ENCODE data around the gene GPD1. TPM values are rescaled to one million over a fixed set of nuclear protein-coding genes. Genes with fewer than 3 reads are reported as not detected.
A peak's percentile ranks its signal among the peaks of the same experiment; 100 is the strongest.

Gene GPD1
- total and polyA plus RNA-seq, 9 of the 15 experiments (the other 6 are each of a cell fraction or from before 2014, with no cell fraction given) = 0.13 to 1.00 (median 0.55) TPM

GRCh38 chr12:50103767-50104321, at the start of gene GPD1 (continued):
- TF ChIP-seq USF1 (CRISPR knock-in tag; IDR thresholded peaks at IDR 0.05) (peak; percentile 75), NBN (IDR thresholded peaks at IDR 0.05; ENCODE audit: low read depth) (no peak), ZNF586 (CRISPR knock-in tag; conservative IDR thresholded peaks at IDR 0.05) (no peak), THAP12 (CRISPR knock-in tag; IDR thresholded peaks at IDR 0.05) (no peak), FOXK2 (conservative IDR thresholded peaks at IDR 0.05 in 1 of 2, IDR thresholded peaks at IDR 0.05 in 1 of 2; ENCODE audit: low read depth in 2 of 2) (no peak), ZNF282 (CRISPR knock-in tag; IDR thresholded peaks at IDR 0.05) (no peak), TRIM28 (IDR thresholded peaks at IDR 0.05) (no peak), POLR2AphosphoS5 (IDR thresholded peaks at IDR 0.05; ENCODE audit: control insufficient read depth, insufficient read depth, low read depth, low read length) (no peak), RBM17 (IDR thresholded peaks at IDR 0.05; ENCODE audit: borderline replicate concordance, low read depth, low read length) (no peak), FOXJ3 (CRISPR knock-in tag; IDR thresholded peaks at IDR 0.05) (no peak), TAL1 (IDR thresholded peaks at IDR 0.05) (no peak), ZFP30 (CRISPR knock-in tag; IDR thresholded peaks at IDR 0.05; ENCODE audit: borderline replicate concordance) (no peak), EGR1 (conservative IDR thresholded peaks at IDR 0.05) (peak; percentile 66), GTF2F1 (IDR thresholded peaks at IDR 0.05; ENCODE audit: low read depth, low read length) (no peak), LEF1 (IDR thresholded peaks at IDR 0.05) (no peak), ZNF316 (IDR thresholded peaks at IDR 0.05) (no peak), VEZF1 (CRISPR knock-in tag; IDR thresholded peaks at IDR 0.05) (peak; percentile 65), DDX20 (tag; IDR thresholded peaks at IDR 0.05; ENCODE audit: low read depth) (no peak), NFIC (IDR thresholded peaks at IDR 0.05) (no peak), E4F1 (CRISPR knock-in tag; IDR thresholded peaks at IDR 0.05; ENCODE audit: borderline replicate concordance) (no peak)
- TF ChIP-seq, protein P1, sequence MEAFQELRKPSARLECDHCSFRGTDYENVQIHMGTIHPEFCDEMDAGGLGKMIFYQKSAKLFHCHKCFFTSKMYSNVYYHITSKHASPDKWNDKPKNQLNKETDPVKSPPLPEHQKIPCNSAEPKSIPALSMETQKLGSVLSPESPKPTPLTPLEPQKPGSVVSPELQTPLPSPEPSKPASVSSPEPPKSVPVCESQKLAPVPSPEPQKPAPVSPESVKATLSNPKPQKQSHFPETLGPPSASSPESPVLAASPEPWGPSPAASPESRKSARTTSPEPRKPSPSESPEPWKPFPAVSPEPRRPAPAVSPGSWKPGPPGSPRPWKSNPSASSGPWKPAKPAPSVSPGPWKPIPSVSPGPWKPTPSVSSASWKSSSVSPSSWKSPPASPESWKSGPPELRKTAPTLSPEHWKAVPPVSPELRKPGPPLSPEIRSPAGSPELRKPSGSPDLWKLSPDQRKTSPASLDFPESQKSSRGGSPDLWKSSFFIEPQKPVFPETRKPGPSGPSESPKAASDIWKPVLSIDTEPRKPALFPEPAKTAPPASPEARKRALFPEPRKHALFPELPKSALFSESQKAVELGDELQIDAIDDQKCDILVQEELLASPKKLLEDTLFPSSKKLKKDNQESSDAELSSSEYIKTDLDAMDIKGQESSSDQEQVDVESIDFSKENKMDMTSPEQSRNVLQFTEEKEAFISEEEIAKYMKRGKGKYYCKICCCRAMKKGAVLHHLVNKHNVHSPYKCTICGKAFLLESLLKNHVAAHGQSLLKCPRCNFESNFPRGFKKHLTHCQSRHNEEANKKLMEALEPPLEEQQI (IDR thresholded peaks at IDR 0.05) = no peak
